Measurements from ENCODE around the gene MDFI. TPM values are rescaled to one million over a fixed set of nuclear protein-coding genes. Genes with fewer than 3 reads are reported as not detected.

Gene MDFI
- total RNA-seq, 8 experiments from 2014 or later: 2.3 to 131 (median 21.9) TPM

- no peak overlapping the region for H3K27ac ChIP-seq
- no peak overlapping the region for H3K4me3 ChIP-seq
- WGBS, 10 experiments: 90 to 100% methylated on average over 2 to 3 of the region's 5 CpGs; no CpG with 5 or more reads in 8 of the 10 experiments
- in situ Hi-C loops (cut with MboI; ENCODE audit: low pct_unique_long_range_greater_than_20kb in 2 of 9, low sequenced_read_pairs in 9 of 9, unreplicated experiment in 9 of 9): no loop called here
- peaks cover 18 to 19% of the 10 kb centered on the region in 2 donors for H3K4me1 ChIP-seq (replicated peaks in 1 of 2)
- no peak for ATAC-seq (replicated peaks in 6 of 8)
These were observed 10.7 kb downstream of the MDFI start for GRCh38 chr6:41648921-41649320.

- Histone ChIP-seq H3K27ac (no peak overlapping the region), H3K4me3 (no peak overlapping the region), H3K4me1 (replicated peaks in 1 of 2) (peaks cover 14 to 17% of the 10 kb centered on the region in 2 donors)
- in situ Hi-C loops (cut with MboI; ENCODE audit: low pct_unique_long_range_greater_than_20kb in 2 of 9, low sequenced_read_pairs in 9 of 9, unreplicated experiment in 9 of 9): no loop called here
- 7 to 84% (median 83%) methylated on average over 1 to 5 of the region's 10 CpGs; no CpG with 5 or more reads in 7 of the 10 experiments for WGBS, 10 experiments
- ATAC-seq (replicated peaks in 6 of 8): no peak
These were observed 11.3 kb downstream of the MDFI start for GRCh38 chr6:41649596-41649995.

GRCh38 chr6:41650120-41650519 lies 11.9 kb downstream of the MDFI start:
- 83 to 100% methylated on average over 1 of the region's 2 CpGs; no CpG with 5 or more reads in 8 of the 10 experiments for WGBS, 10 experiments
- Histone ChIP-seq H3K4me1 (replicated peaks in 1 of 2) (peaks cover 9 to 17% of the 10 kb centered on the region in 2 donors), H3K27ac (no peak overlapping the region), H3K4me3 (no peak overlapping the region)
- no peak for ATAC-seq (replicated peaks in 6 of 8)
- in situ Hi-C loops (cut with MboI; ENCODE audit: low pct_unique_long_range_greater_than_20kb in 2 of 9, low sequenced_read_pairs in 9 of 9, unreplicated experiment in 9 of 9): loop anchor here in 1 of 9 experiments (25.0 kb wide), 1 partner anchor 288 kb away; no protein-coding TSS in a partner anchor

GRCh38 chr6:41651246-41651961 lies 13.1 kb downstream of the MDFI start:
- no peak for ATAC-seq (replicated peaks in 6 of 8)
- in situ Hi-C loops (cut with MboI; ENCODE audit: low pct_unique_long_range_greater_than_20kb in 2 of 9, low sequenced_read_pairs in 9 of 9, unreplicated experiment in 9 of 9): loop anchor here in 1 of 9 experiments (25.0 kb wide), 1 partner anchor 289 kb away; no protein-coding TSS in a partner anchor
- Histone ChIP-seq H3K4me3 (no peak overlapping the region), H3K4me1 (replicated peaks in 1 of 2) (peaks cover 9 to 23% of the 10 kb centered on the region in 2 donors), H3K27ac (no peak overlapping the region)
- 53 to 100% (median 82%) methylated on average over 1 to 7 of the region's 11 CpGs; no CpG with 5 or more reads in 2 of the 10 experiments for WGBS, 10 experiments

DNA sequence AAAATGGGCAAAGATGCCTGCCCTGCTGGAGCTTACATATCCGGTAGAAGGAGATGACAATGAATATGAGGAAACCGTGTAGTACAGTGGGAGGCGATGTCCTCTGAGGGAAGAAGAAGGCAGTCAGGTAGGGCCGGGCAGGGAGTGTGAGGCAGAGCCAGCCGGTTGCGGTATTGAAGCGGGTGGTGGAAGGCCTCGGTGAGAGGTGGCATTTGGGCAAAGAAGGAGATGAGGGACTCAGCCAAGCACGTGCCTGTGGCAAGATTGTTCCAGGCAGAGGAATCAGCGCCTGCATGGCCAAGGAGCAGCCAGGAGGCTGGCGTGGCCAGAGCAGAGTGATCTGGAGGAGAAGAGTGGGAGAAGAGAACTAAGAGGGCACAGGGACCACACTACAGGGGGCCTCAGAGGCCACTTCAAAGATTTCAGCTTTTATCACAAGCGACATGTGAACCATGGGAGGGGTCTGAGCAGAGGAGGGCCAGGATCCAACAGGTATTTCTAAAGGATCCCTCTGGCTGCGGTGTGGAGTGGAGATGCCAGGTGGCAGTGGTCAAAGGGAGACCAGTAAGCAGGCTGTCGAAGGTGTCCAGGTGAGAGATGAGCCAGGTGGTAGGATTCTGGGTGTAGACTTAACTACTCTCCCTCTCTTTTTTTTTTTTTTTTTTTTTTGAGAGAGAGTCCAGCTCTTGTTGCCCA lies 13.8 kb downstream of the MDFI start:
- H3K4me1 ChIP-seq (replicated peaks in 1 of 2): peaks cover 9 to 26% of the 10 kb centered on the region in 2 donors
- ATAC-seq (replicated peaks in 6 of 8): no peak
- in situ Hi-C loops (cut with MboI; ENCODE audit: low pct_unique_long_range_greater_than_20kb in 2 of 9, low sequenced_read_pairs in 9 of 9, unreplicated experiment in 9 of 9): loop anchor here in 1 of 9 experiments (25.0 kb wide), 1 partner anchor 290 kb away; no protein-coding TSS in a partner anchor

GRCh38 chr6:41652866-41653652 lies 14.8 kb downstream of the MDFI start:
- H3K4me1 ChIP-seq (replicated peaks in 1 of 2): peaks cover 9 to 31% of the 10 kb centered on the region in 2 donors
- H3K4me3 ChIP-seq: no peak overlapping the region
- 83 to 100% (median 90%) methylated on average over 1 to 3 of the region's 32 CpGs; no CpG with 5 or more reads in 5 of the 10 experiments for WGBS, 10 experiments
- ATAC-seq (replicated peaks in 6 of 8): no peak
- in situ Hi-C loops (cut with MboI; ENCODE audit: low pct_unique_long_range_greater_than_20kb in 2 of 9, low sequenced_read_pairs in 9 of 9, unreplicated experiment in 9 of 9): loop anchor here in 1 of 9 experiments (25.0 kb wide), 1 partner anchor 291 kb away; no protein-coding TSS in a partner anchor
- no peak overlapping the region for H3K27ac ChIP-seq

More for the DNA sequence above, 13.8 kb downstream of the MDFI start:
- no peak overlapping the region for H3K4me3 ChIP-seq
- 72 to 94% (median 87%) methylated on average over 5 to 13 of the region's 14 CpGs; no CpG with 5 or more reads in 4 of the 10 experiments for WGBS, 10 experiments
- H3K27ac ChIP-seq: no peak overlapping the region

DNA sequence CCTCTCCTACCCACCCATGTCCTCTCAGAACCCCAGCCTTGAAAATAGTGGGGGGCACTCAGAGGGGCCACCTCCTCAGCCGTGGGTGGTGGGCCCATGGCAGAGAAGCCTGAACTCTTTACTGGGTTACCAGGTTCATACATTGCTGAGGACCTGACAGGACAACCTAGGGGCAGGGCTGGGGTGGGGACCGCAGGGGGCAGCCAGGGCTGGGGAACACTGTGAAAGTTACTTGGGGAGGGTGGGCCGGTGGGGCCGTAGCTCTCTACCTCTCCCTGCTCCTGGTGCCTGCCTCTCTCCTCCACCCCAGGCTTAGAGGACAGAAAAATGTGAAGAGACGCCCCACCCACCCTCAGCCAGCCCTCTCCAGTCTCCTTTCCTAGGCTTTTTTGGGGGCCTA lies 15.4 kb downstream of the MDFI start:
- peak in 2 of 8 experiments; percentile 22 to 38 for ATAC-seq (replicated peaks in 6 of 8)
- H3K4me3 ChIP-seq: no peak overlapping the region
- H3K4me1 ChIP-seq (replicated peaks in 1 of 2): peaks cover 14 to 37% of the 10 kb centered on the region in 2 donors
- no peak overlapping the region for H3K27ac ChIP-seq
- in situ Hi-C loops (cut with MboI; ENCODE audit: low pct_unique_long_range_greater_than_20kb in 2 of 9, low sequenced_read_pairs in 9 of 9, unreplicated experiment in 9 of 9): loop anchor here in 1 of 9 experiments (25.0 kb wide), 1 partner anchor 291 kb away; no protein-coding TSS in a partner anchor
- no CpG with 5 or more reads among the region's 5 CpGs for WGBS, 10 experiments

DNA sequence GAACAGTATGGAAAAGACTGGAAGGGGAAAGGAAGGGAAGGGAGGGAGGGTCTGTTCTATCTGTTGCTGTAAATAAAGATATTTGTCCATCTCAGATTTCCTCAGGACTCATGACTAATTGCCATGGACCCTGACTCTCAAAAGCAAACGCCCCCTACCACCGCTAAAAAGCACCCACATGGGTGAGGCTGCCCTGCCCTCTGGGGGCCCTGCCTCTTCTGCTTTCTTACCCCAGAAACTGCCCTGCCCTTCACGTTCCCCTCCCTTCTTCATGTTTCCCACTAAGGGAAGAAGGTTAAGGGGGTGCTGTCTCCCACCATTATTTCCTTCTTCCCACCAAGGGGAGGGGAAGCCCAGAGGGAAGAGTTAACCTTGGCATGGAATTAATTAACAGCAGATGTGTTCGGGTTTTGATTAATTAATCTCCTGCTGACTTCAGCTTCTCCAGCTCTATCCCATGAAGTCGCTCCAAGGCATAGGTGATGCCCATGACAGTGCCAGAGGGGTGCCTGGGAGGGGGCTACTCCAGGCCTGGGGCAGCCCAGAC lies 16.0 kb downstream of the MDFI start:
- peaks cover 18 to 42% of the 10 kb centered on the region in 2 donors for H3K4me1 ChIP-seq (replicated peaks in 1 of 2)
- no peak overlapping the region for H3K27ac ChIP-seq
- peak in 1 of 8 experiments; percentile 12 for ATAC-seq (replicated peaks in 6 of 8)
- WGBS, 10 experiments: 17 to 100% (median 80%) methylated on average over 1 of the region's 5 CpGs; no CpG with 5 or more reads in 5 of the 10 experiments
- H3K4me3 ChIP-seq: no peak overlapping the region
- in situ Hi-C loops (cut with MboI; ENCODE audit: low pct_unique_long_range_greater_than_20kb in 2 of 9, low sequenced_read_pairs in 9 of 9, unreplicated experiment in 9 of 9): loop anchor here in 1 of 9 experiments (25.0 kb wide), 1 partner anchor 292 kb away; no protein-coding TSS in a partner anchor

DNA sequence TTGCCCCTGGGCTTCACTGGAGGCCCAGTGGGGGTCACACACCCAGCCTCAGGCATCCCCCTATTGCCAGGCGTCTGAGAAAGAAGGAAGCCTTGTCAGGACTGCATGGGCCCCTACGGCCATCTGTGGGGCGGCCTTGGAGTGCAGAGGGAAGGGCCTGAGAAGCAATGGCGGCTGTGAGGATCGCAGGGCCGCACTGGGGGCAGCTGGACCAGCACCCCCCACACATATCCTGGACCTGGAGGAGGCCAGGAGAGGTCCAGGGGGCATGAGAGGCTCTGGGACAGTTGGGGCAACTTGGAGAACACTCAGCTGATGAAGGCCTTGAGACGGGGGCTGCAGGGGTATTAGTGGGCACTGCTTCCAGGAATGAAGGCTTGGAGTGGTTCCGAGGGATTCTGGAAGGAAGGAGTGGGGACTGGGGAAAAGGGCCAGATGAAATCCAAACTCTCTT lies 16.5 kb downstream of the MDFI start:
- H3K27ac ChIP-seq: no peak overlapping the region
- no peak overlapping the region for H3K4me3 ChIP-seq
- H3K4me1 ChIP-seq (replicated peaks in 1 of 2): peaks cover 18 to 43% of the 10 kb centered on the region in 2 donors
- no peak for ATAC-seq (replicated peaks in 6 of 8)
- WGBS, 10 experiments: 50% methylated on average over 2 of the region's 8 CpGs; no CpG with 5 or more reads in 9 of the 10 experiments
- in situ Hi-C loops (cut with MboI; ENCODE audit: low pct_unique_long_range_greater_than_20kb in 2 of 9, low sequenced_read_pairs in 9 of 9, unreplicated experiment in 9 of 9): loop anchor here in 1 of 9 experiments (25.0 kb wide), 1 partner anchor 292 kb away; no protein-coding TSS in a partner anchor

- ATAC-seq (replicated peaks in 6 of 8): no peak
- in situ Hi-C loops (cut with MboI; ENCODE audit: low pct_unique_long_range_greater_than_20kb in 2 of 9, low sequenced_read_pairs in 9 of 9, unreplicated experiment in 9 of 9): loop anchor here in 1 of 9 experiments (25.0 kb wide), 1 partner anchor 293 kb away; no protein-coding TSS in a partner anchor
- no peak overlapping the region for H3K27ac ChIP-seq
- 25 to 100% (median 92%) methylated on average over 1 to 5 of the region's 8 CpGs; no CpG with 5 or more reads in 3 of the 10 experiments for WGBS, 10 experiments
- no peak overlapping the region for H3K4me3 ChIP-seq
- H3K4me1 ChIP-seq (replicated peaks in 1 of 2): peaks cover 18 to 43% of the 10 kb centered on the region in 2 donors
These were observed 16.9 kb downstream of the MDFI start for GRCh38 chr6:41655176-41655575.

DNA sequence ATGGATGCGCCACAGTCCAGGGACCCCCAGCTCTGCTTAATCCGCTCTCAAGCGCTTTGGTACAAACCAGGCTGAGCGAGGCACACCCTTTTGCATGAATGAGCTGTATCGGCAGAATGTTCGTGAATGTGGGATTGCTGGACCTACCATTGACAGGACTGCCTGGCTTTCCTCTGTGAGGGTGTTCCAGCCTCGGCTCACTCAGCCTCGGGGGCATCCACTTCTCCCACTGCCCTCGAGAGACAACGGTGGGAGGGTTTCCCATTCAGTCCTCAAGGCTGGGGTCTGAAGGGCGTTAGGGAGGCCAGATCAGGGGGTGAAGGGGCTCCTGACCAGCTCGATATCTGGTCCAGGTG lies 17.4 kb downstream of the MDFI start:
- in situ Hi-C loops (cut with MboI; ENCODE audit: low pct_unique_long_range_greater_than_20kb in 2 of 9, low sequenced_read_pairs in 9 of 9, unreplicated experiment in 9 of 9): loop anchor here in 1 of 9 experiments (25.0 kb wide), 1 partner anchor 293 kb away; no protein-coding TSS in a partner anchor
- Histone ChIP-seq H3K4me1 (replicated peaks in 1 of 2) (peaks cover 18 to 43% of the 10 kb centered on the region in 2 donors), H3K4me3 (no peak overlapping the region), H3K27ac (no peak overlapping the region)
- 20 to 87% (median 52%) methylated on average over 1 to 6 of the region's 12 CpGs; no CpG with 5 or more reads in 4 of the 10 experiments for WGBS, 10 experiments
- peak in 5 of 8 experiments; percentile 13 to 36 (median 29) for ATAC-seq (replicated peaks in 6 of 8)
